ENCODE results near the gene MRPL12. TPM values are rescaled to one million over a fixed set of nuclear protein-coding genes. Genes with fewer than 3 reads are reported as not detected.

Gene MRPL12
- total RNA-seq, 1 experiment from 2014 or later: 157 TPM

DNA sequence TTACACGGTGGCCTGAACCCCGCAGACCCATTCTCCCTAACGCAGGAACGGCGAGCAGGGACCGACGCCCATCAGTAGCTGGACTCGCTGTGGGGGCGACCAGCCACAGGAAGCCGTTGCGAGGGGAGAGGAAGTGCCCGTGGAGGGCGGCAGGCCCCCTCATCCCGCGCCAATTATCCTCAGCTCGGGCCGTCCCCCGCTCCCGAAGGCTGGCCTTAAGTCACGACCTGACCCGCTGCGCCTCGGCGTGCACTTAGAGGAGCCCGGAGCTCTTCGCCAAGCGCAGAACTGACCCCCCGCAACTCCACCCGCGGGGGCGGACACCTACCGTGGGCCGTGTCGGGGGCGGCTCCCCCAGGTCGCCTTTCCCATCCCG lies 20.0 kb upstream of the MRPL12 start:
- BruUV-seq (replicated peaks): no TSS peak
- ATAC-seq (peak; percentile 37), DNase-seq (ENCODE audit: low read depth, low spot score) (no peak)
- in situ Hi-C loops (cut with HindIII; ENCODE audit: low pct_unique_long_range_greater_than_20kb, low sequenced_read_pairs) (no loop called here), intact Hi-C loops (cut with micrococcal nuclease; ENCODE audit: unreplicated experiment) (no loop called here)
- TF ChIP-seq, protein P1, sequence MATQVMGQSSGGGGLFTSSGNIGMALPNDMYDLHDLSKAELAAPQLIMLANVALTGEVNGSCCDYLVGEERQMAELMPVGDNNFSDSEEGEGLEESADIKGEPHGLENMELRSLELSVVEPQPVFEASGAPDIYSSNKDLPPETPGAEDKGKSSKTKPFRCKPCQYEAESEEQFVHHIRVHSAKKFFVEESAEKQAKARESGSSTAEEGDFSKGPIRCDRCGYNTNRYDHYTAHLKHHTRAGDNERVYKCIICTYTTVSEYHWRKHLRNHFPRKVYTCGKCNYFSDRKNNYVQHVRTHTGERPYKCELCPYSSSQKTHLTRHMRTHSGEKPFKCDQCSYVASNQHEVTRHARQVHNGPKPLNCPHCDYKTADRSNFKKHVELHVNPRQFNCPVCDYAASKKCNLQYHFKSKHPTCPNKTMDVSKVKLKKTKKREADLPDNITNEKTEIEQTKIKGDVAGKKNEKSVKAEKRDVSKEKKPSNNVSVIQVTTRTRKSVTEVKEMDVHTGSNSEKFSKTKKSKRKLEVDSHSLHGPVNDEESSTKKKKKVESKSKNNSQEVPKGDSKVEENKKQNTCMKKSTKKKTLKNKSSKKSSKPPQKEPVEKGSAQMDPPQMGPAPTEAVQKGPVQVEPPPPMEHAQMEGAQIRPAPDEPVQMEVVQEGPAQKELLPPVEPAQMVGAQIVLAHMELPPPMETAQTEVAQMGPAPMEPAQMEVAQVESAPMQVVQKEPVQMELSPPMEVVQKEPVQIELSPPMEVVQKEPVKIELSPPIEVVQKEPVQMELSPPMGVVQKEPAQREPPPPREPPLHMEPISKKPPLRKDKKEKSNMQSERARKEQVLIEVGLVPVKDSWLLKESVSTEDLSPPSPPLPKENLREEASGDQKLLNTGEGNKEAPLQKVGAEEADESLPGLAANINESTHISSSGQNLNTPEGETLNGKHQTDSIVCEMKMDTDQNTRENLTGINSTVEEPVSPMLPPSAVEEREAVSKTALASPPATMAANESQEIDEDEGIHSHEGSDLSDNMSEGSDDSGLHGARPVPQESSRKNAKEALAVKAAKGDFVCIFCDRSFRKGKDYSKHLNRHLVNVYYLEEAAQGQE (IDR thresholded peaks at IDR 0.05; ENCODE audit: insufficient read depth in 1 of 2, low read depth in 2 of 2, low read length in 1 of 2): no peak
- TF ChIP-seq POLR2AphosphoS5 (IDR thresholded peaks at IDR 0.05; ENCODE audit: low read depth, low read length): no peak
- TF ChIP-seq SIN3A (IDR thresholded peaks at IDR 0.05; ENCODE audit: borderline replicate concordance, insufficient read depth, low read depth, low read length): no peak
- TF ChIP-seq, protein P2, sequence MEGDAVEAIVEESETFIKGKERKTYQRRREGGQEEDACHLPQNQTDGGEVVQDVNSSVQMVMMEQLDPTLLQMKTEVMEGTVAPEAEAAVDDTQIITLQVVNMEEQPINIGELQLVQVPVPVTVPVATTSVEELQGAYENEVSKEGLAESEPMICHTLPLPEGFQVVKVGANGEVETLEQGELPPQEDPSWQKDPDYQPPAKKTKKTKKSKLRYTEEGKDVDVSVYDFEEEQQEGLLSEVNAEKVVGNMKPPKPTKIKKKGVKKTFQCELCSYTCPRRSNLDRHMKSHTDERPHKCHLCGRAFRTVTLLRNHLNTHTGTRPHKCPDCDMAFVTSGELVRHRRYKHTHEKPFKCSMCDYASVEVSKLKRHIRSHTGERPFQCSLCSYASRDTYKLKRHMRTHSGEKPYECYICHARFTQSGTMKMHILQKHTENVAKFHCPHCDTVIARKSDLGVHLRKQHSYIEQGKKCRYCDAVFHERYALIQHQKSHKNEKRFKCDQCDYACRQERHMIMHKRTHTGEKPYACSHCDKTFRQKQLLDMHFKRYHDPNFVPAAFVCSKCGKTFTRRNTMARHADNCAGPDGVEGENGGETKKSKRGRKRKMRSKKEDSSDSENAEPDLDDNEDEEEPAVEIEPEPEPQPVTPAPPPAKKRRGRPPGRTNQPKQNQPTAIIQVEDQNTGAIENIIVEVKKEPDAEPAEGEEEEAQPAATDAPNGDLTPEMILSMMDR (IDR thresholded peaks at IDR 0.05): no peak
- TF ChIP-seq TCF7L2 (IDR thresholded peaks at IDR 0.05; ENCODE audit: low read depth, low read length): no peak
- Histone ChIP-seq H3K4me3 (ENCODE audit: low read depth in 2 of 2, low read length in 2 of 2) (peak overlapping the region; percentile 71 to 78), H3K27me3 (ENCODE audit: control insufficient read depth, insufficient read depth, low read length) (no peaks in the 10 kb centered on the region), H3K27ac (ENCODE audit: low read length) (peak overlapping the region; percentile 93), H3K4me1 (ENCODE audit: control insufficient read depth, insufficient read depth, low read length) (peaks cover 23% of the 10 kb centered on the region), H3K9me3 (ENCODE audit: control insufficient read depth, insufficient read depth, low read depth, low read length) (no peaks in the 10 kb centered on the region), H3K36me3 (ENCODE audit: control insufficient read depth, insufficient read depth, low read length) (peaks cover 16% of the 10 kb centered on the region; the same call in 1 of the 2 replicates)
- ChIA-PET POLR2A (interaction anchor here (0.6 to 1.1 kb wide), 4 partner anchors 13 to 121 kb away, joined by 3 to 6 read pairs (median 3); partner anchors contain the start of gene GCGR), CTCF (interaction anchor here (1.1 kb wide), 1 partner anchor 8 kb away, joined by 3 read pairs; no protein-coding TSS in a partner anchor)

DNA sequence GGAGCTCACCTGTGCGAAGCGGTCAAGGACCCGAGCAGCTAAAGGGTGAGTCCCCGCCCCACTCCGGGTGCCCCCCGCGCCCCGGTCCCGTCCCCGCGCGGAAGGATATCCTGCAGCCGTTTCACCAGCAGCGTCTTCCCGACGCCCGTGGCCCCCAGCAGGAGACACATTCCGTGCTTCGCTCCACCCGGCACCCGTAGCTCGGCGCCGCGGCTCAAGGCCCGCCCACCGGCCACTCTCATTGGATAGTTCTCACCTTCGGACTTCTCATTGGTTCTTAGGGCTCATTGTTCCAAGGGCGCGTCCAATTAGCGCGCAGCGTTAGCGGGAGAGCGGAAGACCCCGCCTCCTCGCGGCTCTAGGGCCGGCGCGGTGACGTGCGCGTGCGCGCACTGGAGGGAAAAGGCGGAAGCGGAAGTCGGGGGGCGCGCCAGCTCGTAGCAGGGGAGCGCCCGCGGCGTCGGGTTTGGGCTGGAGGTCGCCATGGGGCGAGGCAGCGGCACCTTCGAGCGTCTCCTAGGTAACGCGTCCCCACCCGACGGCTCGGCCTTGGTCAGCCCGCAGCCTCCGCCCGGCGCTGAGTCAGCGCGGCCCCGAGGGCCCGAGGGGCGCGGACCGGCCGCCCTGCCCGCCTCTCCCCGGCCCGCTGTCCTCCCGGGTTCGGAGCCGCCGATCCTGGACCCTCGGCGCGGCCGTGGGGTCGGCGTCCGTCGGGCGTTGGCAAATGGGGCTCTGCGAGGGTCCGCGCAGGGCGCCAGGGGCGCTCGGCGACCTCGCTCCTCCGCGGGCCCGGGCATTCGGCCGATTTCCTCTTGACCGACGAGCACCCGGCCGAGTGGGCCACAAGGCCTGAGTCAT lies 19.4 kb upstream of the MRPL12 start, which contains the start of the genes ARL16 and HGS:
Gene ARL16 (minus strand): TSS at position 214 of the 858 bp plus-strand sequence. CDS start 44 bp downstream, at position 170.
Gene HGS (plus strand): TSS at position 428 of the 858 bp plus-strand sequence. CDS start 56 bp downstream, at position 484.
- CTCF ChIA-PET: interaction anchor here (1.1 kb wide), 1 partner anchor 8 kb away, joined by 3 read pairs; no protein-coding TSS in a partner anchor
- Histone ChIP-seq H3K9me3 (ENCODE audit: control insufficient read depth, insufficient read depth, low read depth, low read length) (no peaks in the 10 kb centered on the region), H3K36me3 (ENCODE audit: control insufficient read depth, insufficient read depth, low read length) (peaks cover 22% of the 10 kb centered on the region; the same call in 1 of the 2 replicates), H3K4me1 (ENCODE audit: control insufficient read depth, insufficient read depth, low read length) (peaks cover 23% of the 10 kb centered on the region), H3K27ac (ENCODE audit: low read length) (peak within 1 kb of the TSS; percentile 96), H3K27me3 (ENCODE audit: control insufficient read depth, insufficient read depth, low read length) (no peaks in the 10 kb centered on the region), H3K4me3 (ENCODE audit: low read depth in 2 of 2, low read length in 2 of 2) (peak within 1 kb of the TSS; percentile 71 to 78)
- BruUV-seq (replicated peaks): no TSS peak
- DNase-seq (ENCODE audit: low read depth, low spot score): peak; percentile 92
- intact Hi-C loops (cut with micrococcal nuclease; ENCODE audit: unreplicated experiment): no loop called here
- TF ChIP-seq, protein P1 (IDR thresholded peaks at IDR 0.05; ENCODE audit: insufficient read depth in 1 of 2, low read depth in 2 of 2, low read length in 1 of 2): no peak
- TF ChIP-seq SIN3A (IDR thresholded peaks at IDR 0.05; ENCODE audit: borderline replicate concordance, insufficient read depth, low read depth, low read length) (peak; percentile 88; the same call in 1 of the 2 replicates), POLR2AphosphoS5 (IDR thresholded peaks at IDR 0.05; ENCODE audit: low read depth, low read length) (peak; percentile 59; the same call in 1 of the 2 replicates), TCF7L2 (IDR thresholded peaks at IDR 0.05; ENCODE audit: low read depth, low read length) (0 out of 2 replicates have a peak, but pooled peaks have one; percentile 31)
- TF ChIP-seq, protein P2 (IDR thresholded peaks at IDR 0.05): no peak
- POLR2A ChIA-PET: interaction anchor here (0.6 to 1.1 kb wide), 4 partner anchors 12 to 120 kb away, joined by 3 to 6 read pairs (median 3); partner anchors contain the start of gene GCGR
- in situ Hi-C loops (cut with HindIII; ENCODE audit: low pct_unique_long_range_greater_than_20kb, low sequenced_read_pairs): no loop called here
- ATAC-seq: peak; percentile 95
